ENCODE results near the gene NCOR2.

NCOR2 gene

GRCh38 chr12:124560146-124560890 lies 7.1 kb downstream of the NCOR2 start:
- TF ChIP-seq CTCF (IDR thresholded peaks at IDR 0.05; ENCODE audit: control insufficient read depth, extremely low read depth, insufficient read depth), result no peak
- H3K4me3 ChIP-seq (ENCODE audit: low read depth, low read length), result no peak overlapping the region
- DNase-seq (ENCODE audit: low read depth), result no peak

- no peak for DNase-seq (ENCODE audit: low read depth)
- no peak for TF ChIP-seq CTCF (IDR thresholded peaks at IDR 0.05; ENCODE audit: control insufficient read depth, extremely low read depth, insufficient read depth)
- no peak overlapping the region for H3K4me3 ChIP-seq (ENCODE audit: low read depth, low read length)
These were observed 8.0 kb downstream of the NCOR2 start for GRCh38 chr12:124559182-124560017.

DNA sequence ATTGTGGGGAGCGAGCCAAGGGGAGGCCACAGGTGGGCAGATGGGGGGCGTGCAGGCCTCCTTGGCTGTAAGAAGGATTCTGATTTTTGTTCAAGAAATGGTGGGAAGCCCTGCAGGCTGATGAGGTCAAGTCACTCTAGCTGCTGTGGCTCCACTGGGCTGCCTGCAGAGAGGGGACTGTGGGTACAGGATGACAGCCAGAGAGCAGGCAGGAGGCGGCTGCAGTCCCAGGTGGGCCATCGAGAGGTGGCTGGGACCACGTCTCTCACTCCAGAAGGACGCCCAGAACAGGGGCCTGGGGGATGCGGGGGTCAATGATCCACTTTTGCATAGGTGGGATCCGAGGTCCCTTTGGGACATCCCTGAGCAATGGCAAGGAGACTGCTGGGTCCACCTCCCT lies 9.1 kb downstream of the NCOR2 start:
- DNase-seq (ENCODE audit: low read depth), result no peak
- H3K4me3 ChIP-seq (ENCODE audit: low read depth, low read length), result no peak overlapping the region
- TF ChIP-seq CTCF (IDR thresholded peaks at IDR 0.05; ENCODE audit: control insufficient read depth, extremely low read depth, insufficient read depth), result no peak

- no peak overlapping the region for H3K4me3 ChIP-seq (ENCODE audit: low read depth, low read length)
- no peak for DNase-seq (ENCODE audit: low read depth)
- no peak for TF ChIP-seq CTCF (IDR thresholded peaks at IDR 0.05; ENCODE audit: control insufficient read depth, extremely low read depth, insufficient read depth)
These were observed 9.7 kb downstream of the NCOR2 start for GRCh38 chr12:124557518-124558223.

DNA sequence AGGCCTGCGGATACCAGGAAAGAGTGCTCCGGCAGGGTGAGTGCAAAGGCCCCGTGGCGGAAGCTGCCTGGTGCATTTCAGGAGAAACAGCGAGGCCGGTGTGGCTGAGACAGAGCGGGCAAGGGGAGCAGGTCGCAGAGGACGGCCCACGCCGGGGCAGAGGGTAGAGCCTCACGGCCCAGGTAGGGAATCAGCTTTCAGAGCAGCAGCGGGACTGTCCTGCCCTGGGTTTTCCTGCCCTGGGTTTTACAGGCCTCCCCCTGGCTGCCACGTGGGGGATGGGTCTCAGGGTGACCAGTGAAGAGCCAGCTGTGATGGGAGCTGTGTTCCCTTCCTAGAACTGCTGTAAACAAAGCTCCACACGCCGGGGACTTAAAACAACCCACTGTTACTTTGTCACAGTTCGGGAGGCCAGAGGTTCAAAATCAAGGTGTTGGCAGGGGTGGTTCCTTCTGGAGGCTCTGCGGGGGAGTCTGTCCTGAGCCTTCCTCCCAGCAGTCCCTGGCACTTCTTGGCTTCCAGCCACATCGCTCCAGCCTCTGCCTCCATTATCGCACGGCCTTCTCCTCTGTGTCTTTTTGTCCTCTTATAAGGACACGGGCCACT lies 10.4 kb downstream of the NCOR2 start:
- no peak for TF ChIP-seq CTCF (IDR thresholded peaks at IDR 0.05; ENCODE audit: control insufficient read depth, extremely low read depth, insufficient read depth)
- no peak for DNase-seq (ENCODE audit: low read depth)
- no peak overlapping the region for H3K4me3 ChIP-seq (ENCODE audit: low read depth, low read length)

- no peak overlapping the region for H3K4me3 ChIP-seq (ENCODE audit: low read depth, low read length)
- DNase-seq (ENCODE audit: low read depth), result no peak
- TF ChIP-seq CTCF (IDR thresholded peaks at IDR 0.05; ENCODE audit: control insufficient read depth, extremely low read depth, insufficient read depth), result no peak
These were observed 11.3 kb downstream of the NCOR2 start for GRCh38 chr12:124556074-124556466.

Measured in LNCaP clone FGC (cell line).